Measurements from ENCODE around the gene NTM.

GRCh38 chr11:131912134-131912533 is 541.7 kb downstream of the NTM start:
- TF ChIP-seq CTCF (optimal IDR thresholded peaks at IDR 0.05 in 1 of 3, IDR thresholded peaks at IDR 0.05 in 1 of 3, conservative IDR thresholded peaks at IDR 0.05 in 1 of 3; ENCODE audit: extremely low read depth in 1 of 3, insufficient read depth in 2 of 3, low read length in 3 of 3), result no peak
- TF ChIP-seq EZH2 (IDR thresholded peaks at IDR 0.05; ENCODE audit: low read length), result no peak
